K562 (cell line): Measurements from ENCODE around the gene TMEM135. TPM values are rescaled to one million over a fixed set of nuclear protein-coding genes. Genes with fewer than 3 reads are reported as not detected.

Experiments
- ASH1L ChIP-seq: fragments of 450-650 bp; IDR thresholded peaks from 2 replicates; pipeline ENCODE4 v1.6.1; 2018; ENCODE audit warnings: borderline replicate concordance, mild to moderate bottlenecking, low read depth; ENCODE audit not compliant: partially characterized antibody
- ETV5 ChIP-seq: sonication (generic); formaldehyde crosslinking; IDR thresholded peaks from 2 replicates; pipeline ENCODE4 v1.4.0; 2020; ENCODE audit warnings: low read depth, mild to moderate bottlenecking, missing genetic modification reagents
- FOXJ3 ChIP-seq: sonication (generic); formaldehyde crosslinking; IDR thresholded peaks from 2 replicates; pipeline ENCODE4 v1.4.0; 2020; ENCODE audit warnings: mild to moderate bottlenecking, missing genetic modification reagents
- FOXO4 ChIP-seq: fragments of 450-650 bp; formaldehyde crosslinking; IDR thresholded peaks from 2 replicates; pipeline ENCODE4 v1.4.0; 2020; ENCODE audit warnings: mild to moderate bottlenecking, moderate library complexity
- HLTF ChIP-seq: fragments of 450-650 bp; IDR thresholded peaks from 2 replicates; pipeline ENCODE4 v1.6.1; 2016
- HNRNPLL ChIP-seq: fragments of 200-400 bp; formaldehyde crosslinking; IDR thresholded peaks from 2 replicates; pipeline ENCODE4 v1.6.1; 2017; ENCODE audit warnings: low read length, low read depth, mild to moderate bottlenecking; ENCODE audit not compliant: poor library complexity, severe bottlenecking
- KDM2B ChIP-seq: fragments of 250-450 bp; sonication (Bioruptor Pico); IDR thresholded peaks from 2 replicates; pipeline ENCODE4 v1.8.0; 2021; ENCODE audit warnings: mild to moderate bottlenecking, moderate library complexity
- MECOM ChIP-seq: fragments of 250-450 bp; sonication (Bioruptor Pico); IDR thresholded peaks from 2 replicates; pipeline ENCODE4 v1.8.0; 2022; ENCODE audit warnings: inconsistent platforms
- NFRKB ChIP-seq: fragments of 450-650 bp; IDR thresholded peaks from 2 replicates; pipeline ENCODE4 v1.6.1; 2016; ENCODE audit warnings: low read depth
- PHF8 ChIP-seq: fragments of 200-600 bp; sonication (generic); IDR thresholded peaks from 2 replicates; pipeline ENCODE4 v1.6.1; 2012; ENCODE audit warnings: mixed run types, mild to moderate bottlenecking, inconsistent platforms, low read length, moderate library complexity, borderline replicate concordance
- SOX6 ChIP-seq: fragments of 450-650 bp; IDR thresholded peaks from 2 replicates; pipeline ENCODE4 v1.6.1; 2014; ENCODE audit warnings: mild to moderate bottlenecking
- TAF1 ChIP-seq: IDR thresholded peaks from 2 replicates; pipeline ENCODE4 v1.6.1; 2011; ENCODE audit warnings: mild to moderate bottlenecking, low read length, moderate library complexity; ENCODE audit not compliant: insufficient read depth, control insufficient read depth, severe bottlenecking; ENCODE audit errors: extremely low read depth
- TEAD4 ChIP-seq, 2 experiments: sonication (generic) in 1 of 2; formaldehyde crosslinking in 1 of 2; IDR thresholded peaks; 2 replicates each; pipeline versions ENCODE4 v1.6.1 to v1.8.0; 2012 to 2022; ENCODE audit warnings: borderline replicate concordance in 1 of 2, inconsistent platforms in 1 of 2, low read length in 1 of 2, mild to moderate bottlenecking in 1 of 2, missing genetic modification reagents in 1 of 2
- ZNF165 ChIP-seq: fragments of 250-450 bp; sonication (Bioruptor Pico); IDR thresholded peaks from 2 replicates; pipeline ENCODE4 v1.4.0; 2020; ENCODE audit warnings: borderline replicate concordance
- ZNF318 ChIP-seq, 2 experiments: fragments of 450-650 bp; IDR thresholded peaks; 2 replicates each; pipeline ENCODE4 v1.6.1; 2016; ENCODE audit warnings: mild to moderate bottlenecking in 2 of 2, borderline replicate concordance in 1 of 2, low read depth in 1 of 2, moderate library complexity in 1 of 2
- polyA plus RNA-seq, 8 experiments: library from polyadenylated mRNA; depleted of rRNA in 4 of 8; stranded (reverse) in 5 of 8; unstranded in 3 of 8; fragments of >200 nt; fragmentation: Nextera tagmentation in 2 of 8; fragmentation: Illumina TruSeq in 1 of 8; extraction: Ambion mirVana in 2 of 8; extraction: Trizol in 1 of 8; gene quantifications; 2 replicates each; pipeline versions ENCODE4 v1.2.1 to v1.2.3, GENCODE V29; 2011 to 2014; ENCODE audit warnings: inconsistent platforms in 1 of 8, missing spikeins in 1 of 8
- total RNA-seq, 7 experiments: library from RNA; depleted of rRNA in 6 of 7; stranded (reverse); fragments of >200 nt in 6 of 7; fragmentation: Illumina TruSeq in 2 of 7; extraction: Trizol in 2 of 7; gene quantifications; 2 replicates each; pipeline versions ENCODE4 v1.2.1 to v1.2.3, GENCODE V29; 2011 to 2021; ENCODE audit warnings: low replicate concordance in 1 of 7
- TF ChIP-seq, protein P1 (sequence below): fragments of 450-650 bp; IDR thresholded peaks from 2 replicates; pipeline ENCODE4 v1.6.1; 2016; ENCODE audit warnings: antibody characterized with exemption

The TMEM135 gene
- total and polyA plus RNA-seq, 9 of the 15 experiments (the other 6 are each of a cell fraction or from before 2014, with no cell fraction given) = 17.3 to 53.6 (median 24.9) TPM

- TF ChIP-seq ZNF318 (IDR thresholded peaks at IDR 0.05; ENCODE audit: borderline replicate concordance in 1 of 2, low read depth in 1 of 2) = no peak
- no peak; the same call in 1 of the 2 replicates for TF ChIP-seq TEAD4 (IDR thresholded peaks at IDR 0.05; ENCODE audit: low read length)
- no peak for TF ChIP-seq TEAD4 (CRISPR knock-in tag; IDR thresholded peaks at IDR 0.05; ENCODE audit: borderline replicate concordance)
- TF ChIP-seq SOX6 = peak; percentile 78
- TF ChIP-seq PHF8 = peak; percentile 77
- no peak for TF ChIP-seq HNRNPLL
- TF ChIP-seq NFRKB = peak; percentile 73; the same call in 1 of the 2 replicates
- TF ChIP-seq ASH1L = no peak
- TF ChIP-seq ZNF165 (CRISPR knock-in tag) = peak; percentile 28; the same call in 1 of the 2 replicates
- TF ChIP-seq, protein P1, sequence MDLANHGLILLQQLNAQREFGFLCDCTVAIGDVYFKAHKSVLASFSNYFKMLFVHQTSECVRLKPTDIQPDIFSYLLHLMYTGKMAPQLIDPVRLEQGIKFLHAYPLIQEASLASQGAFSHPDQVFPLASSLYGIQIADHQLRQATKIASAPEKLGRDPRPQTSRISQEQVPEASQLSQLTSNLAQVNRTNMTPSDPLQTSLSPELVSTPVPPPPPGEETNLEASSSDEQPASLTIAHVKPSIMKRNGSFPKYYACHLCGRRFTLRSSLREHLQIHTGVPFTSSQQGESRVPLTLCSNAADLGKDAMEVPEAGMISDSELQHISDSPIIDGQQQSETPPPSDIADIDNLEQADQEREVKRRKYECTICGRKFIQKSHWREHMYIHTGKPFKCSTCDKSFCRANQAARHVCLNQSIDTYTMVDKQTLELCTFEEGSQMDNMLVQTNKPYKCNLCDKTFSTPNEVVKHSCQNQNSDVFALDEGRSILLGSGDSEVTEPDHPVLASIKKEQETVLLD = no peak
- TF ChIP-seq TAF1 = peak; percentile 73
- 0 out of 2 replicates have a peak, but pooled peaks have one; percentile 5 for TF ChIP-seq KDM2B (CRISPR knock-in tag)
- no peak for TF ChIP-seq HLTF
- TF ChIP-seq FOXJ3 (CRISPR knock-in tag) = no peak
- TF ChIP-seq FOXO4 (CRISPR knock-in tag) = no peak
- no peak for TF ChIP-seq MECOM (CRISPR knock-in tag)
- peak; percentile 13; the same call in 1 of the 2 replicates for TF ChIP-seq ETV5
Measured at GRCh38 chr11:87037450-87038234, at the start of gene TMEM135 (continued).
